GM12872 (cell line): ENCODE results near the gene CCDC188.

Experiments used
- CTCF ChIP-seq: IDR thresholded peaks from 3 replicates; pipeline ENCODE4 v1.5.1; 2011; ENCODE audit warnings: low read depth, mild to moderate bottlenecking, low read length, moderate library complexity; ENCODE audit not compliant: insufficient read depth

Gene CCDC188

GRCh38 chr22:20178915-20179227 is 28.0 kb upstream of the CCDC188 start:
- TF ChIP-seq CTCF, result no peak

DNA sequence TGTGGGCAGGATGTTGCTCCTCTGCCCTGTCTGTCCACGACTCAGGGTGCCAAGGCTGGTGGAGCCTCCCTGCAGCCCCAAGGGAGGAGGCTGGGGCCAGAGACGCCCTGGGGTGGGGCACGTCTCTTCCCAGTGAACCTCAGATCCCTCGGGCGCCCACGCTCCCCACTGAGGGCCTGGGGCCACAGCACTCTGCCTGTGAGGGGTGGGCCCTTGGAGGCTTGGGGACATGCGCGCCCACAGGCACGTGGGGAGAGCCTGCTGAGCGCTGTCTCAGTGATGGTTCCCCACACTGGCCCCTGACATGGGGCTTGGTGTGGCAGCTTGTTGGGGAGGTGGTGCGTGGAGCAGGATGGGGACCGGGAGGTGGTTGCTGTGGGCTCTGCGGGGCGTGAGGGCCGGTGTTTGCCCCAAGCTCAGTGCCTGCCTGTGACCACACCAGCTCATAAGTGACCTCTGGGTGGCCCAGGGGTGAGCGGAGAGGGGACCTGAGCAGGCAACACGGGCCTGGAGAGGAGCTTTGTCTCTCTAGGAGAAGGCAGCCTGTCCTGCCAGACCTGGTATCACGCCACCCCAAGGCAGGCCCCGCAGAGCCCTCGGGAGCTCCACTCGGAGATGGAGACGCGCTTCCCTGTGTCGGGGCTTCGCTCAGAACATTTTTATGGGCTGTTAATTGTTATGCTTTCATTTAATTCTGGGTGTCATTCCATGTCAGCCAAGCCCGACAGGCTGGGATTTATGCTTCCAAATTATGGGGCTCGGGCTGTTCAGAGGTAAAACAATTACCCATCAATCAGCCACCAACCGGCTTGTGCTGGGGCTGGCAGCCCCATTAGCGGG is 27.4 kb upstream of the CCDC188 start:
- no peak for TF ChIP-seq CTCF

GRCh38 chr22:20177217-20177911 is 26.5 kb upstream of the CCDC188 start:
- TF ChIP-seq CTCF, result no peak

GRCh38 chr22:20176421-20177085 is 25.7 kb upstream of the CCDC188 start:
- no peak for TF ChIP-seq CTCF

GRCh38 chr22:20175597-20175900 is 24.7 kb upstream of the CCDC188 start:
- TF ChIP-seq CTCF, result no peak

DNA sequence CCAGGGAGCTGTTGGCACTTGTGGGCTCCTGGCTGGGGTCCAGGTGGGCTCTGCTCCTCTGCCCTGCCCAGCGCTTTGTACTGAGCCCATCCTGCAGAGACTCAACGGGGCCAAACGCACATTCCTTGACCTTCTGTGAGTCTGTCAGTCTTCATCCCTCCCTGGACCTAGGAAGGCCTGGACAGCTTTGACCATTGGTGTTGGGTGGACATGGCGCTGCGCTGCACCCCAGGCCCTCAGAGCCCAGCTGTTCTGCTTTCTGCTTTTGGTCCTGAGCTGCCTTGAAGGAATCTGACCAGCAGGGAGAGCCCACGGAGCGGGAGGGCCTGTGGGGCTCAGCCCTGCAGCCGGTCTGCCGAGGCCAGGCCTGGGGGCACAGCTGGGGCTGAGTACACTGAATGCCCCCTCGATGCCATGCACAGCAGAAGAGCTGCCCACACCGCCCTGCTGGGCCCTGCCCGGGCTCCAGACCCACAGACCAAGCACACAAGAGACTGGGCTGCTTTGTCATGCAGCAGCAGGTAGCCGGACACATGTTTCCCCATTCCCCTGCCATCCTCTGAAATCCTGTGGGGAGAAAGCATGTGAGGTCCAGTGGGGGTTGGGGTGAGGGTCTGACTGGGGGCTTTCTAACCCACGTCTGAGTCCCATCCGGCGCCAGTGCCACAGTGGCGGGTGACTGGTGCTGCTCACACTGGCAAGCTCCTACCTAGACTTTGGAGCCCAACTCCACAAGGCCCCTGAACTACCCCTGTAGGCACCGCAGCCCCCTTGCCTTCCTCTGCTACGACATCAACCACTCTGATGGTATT is 24.1 kb upstream of the CCDC188 start:
- no peak for TF ChIP-seq CTCF

GRCh38 chr22:20173772-20174171 is 22.9 kb upstream of the CCDC188 start:
- no peak for TF ChIP-seq CTCF
